ENCODE measurements around the gene POFUT2. TPM values are rescaled to one million over a fixed set of nuclear protein-coding genes. Genes with fewer than 3 reads are reported as not detected.

POFUT2 gene
- total RNA-seq, 2 experiments from 2014 or later = 11.7 to 12.4 TPM

DNA sequence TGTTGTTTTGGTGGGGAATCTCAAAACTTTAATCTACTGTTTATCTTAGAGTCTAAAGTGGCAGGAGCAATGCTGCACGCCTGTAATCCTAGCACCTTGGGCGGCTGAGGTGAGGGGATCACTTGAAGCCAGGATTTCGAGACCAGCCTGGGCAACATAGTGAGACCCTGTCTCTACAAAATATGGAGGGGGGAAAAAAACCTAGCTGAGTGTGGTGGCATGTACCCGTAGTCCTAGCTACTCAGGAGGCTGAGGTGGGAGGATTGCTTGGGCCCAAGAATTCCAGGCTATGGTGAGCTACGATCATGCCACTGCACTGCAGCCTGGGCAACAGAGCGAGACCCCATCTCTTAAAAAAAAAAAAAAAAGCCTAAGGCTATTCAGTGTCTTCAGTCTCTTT lies 38.1 kb downstream of the POFUT2 start:
- no peak for ATAC-seq
- H3K4me3 Mint-ChIP-seq = no peak overlapping the region
- no peaks in the 10 kb centered on the region for H3K4me1 Mint-ChIP-seq (ENCODE audit: low read depth)
- no peak for DNase-seq
- intact Hi-C loops (cut with micrococcal nuclease) = no loop called here
- no peaks in the 10 kb centered on the region for H3K9me3 Mint-ChIP-seq
- H3K27me3 Mint-ChIP-seq = no peaks in the 10 kb centered on the region
- ChIA-PET POLR2A (no interaction called here), CTCF (no interaction called here)
- no peak overlapping the region for H3K27ac Mint-ChIP-seq
- TF ChIP-seq CTCF (IDR thresholded peaks at IDR 0.05) = no peak
- H3K36me3 Mint-ChIP-seq (ENCODE audit: low read depth) = no peaks in the 10 kb centered on the region

DNA sequence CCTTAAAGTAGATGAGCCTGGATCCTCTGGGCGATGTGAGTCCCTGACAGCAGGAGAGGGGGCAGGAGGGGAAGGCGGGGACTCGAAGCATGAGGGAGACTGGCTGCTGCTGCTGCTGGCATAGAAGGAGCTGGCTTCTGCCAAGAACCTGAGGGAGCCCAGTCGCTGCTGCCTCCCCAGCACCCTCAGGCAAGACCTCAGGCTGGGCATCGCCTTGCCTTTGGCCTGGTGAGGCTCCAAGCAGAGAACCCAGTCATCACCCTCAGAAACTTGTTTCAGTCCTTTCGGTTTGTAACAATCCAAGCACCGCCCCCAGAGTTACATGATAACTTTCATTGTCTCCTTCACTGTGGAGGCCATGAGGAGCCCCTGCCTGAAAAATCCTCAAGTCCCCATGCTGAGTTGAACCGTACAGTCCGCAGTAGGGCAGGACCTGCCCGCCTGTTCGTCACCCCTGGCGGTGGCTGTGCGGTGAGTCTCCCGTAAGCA lies 38.8 kb downstream of the POFUT2 start:
- H3K27ac Mint-ChIP-seq = no peak overlapping the region
- no peaks in the 10 kb centered on the region for H3K36me3 Mint-ChIP-seq (ENCODE audit: low read depth)
- DNase-seq (no peak), ATAC-seq (no peak)
- no peak overlapping the region for H3K4me3 Mint-ChIP-seq
- no peaks in the 10 kb centered on the region for H3K9me3 Mint-ChIP-seq
- no peaks in the 10 kb centered on the region for H3K4me1 Mint-ChIP-seq (ENCODE audit: low read depth)
- CTCF ChIA-PET = interaction anchor here (1.3 to 1.4 kb wide), 2 partner anchors 14 to 15 kb away, joined by 3 read pairs; no protein-coding TSS in a partner anchor
- intact Hi-C loops (cut with micrococcal nuclease) = no loop called here
- H3K27me3 Mint-ChIP-seq = no peaks in the 10 kb centered on the region
- POLR2A ChIA-PET = no interaction called here
- TF ChIP-seq CTCF (IDR thresholded peaks at IDR 0.05) = no peak

- TF ChIP-seq CTCF (IDR thresholded peaks at IDR 0.05) = no peak
- intact Hi-C loops (cut with micrococcal nuclease) = no loop called here
- DNase-seq (no peak), ATAC-seq (no peak)
- Mint-ChIP-seq H3K9me3 (peaks cover 4% of the 10 kb centered on the region), H3K27me3 (no peaks in the 10 kb centered on the region), H3K27ac (no peak overlapping the region), H3K4me1 (ENCODE audit: low read depth) (no peaks in the 10 kb centered on the region), H3K4me3 (no peak overlapping the region), H3K36me3 (ENCODE audit: low read depth) (peaks cover 2% of the 10 kb centered on the region)
- ChIA-PET POLR2A (interaction anchor here (1.1 kb wide), 1 partner anchor 9 kb away, joined by 3 read pairs; no protein-coding TSS in a partner anchor), CTCF (interaction anchor here (1.3 to 1.4 kb wide), 2 partner anchors 14 to 15 kb away, joined by 3 read pairs; no protein-coding TSS in a partner anchor)
These were observed 39.3 kb downstream of the POFUT2 start for GRCh38 chr21:45248301-45248892.

GRCh38 chr21:45246386-45247320 lies 41.0 kb downstream of the POFUT2 start:
- Mint-ChIP-seq H3K9me3 (peaks cover 7% of the 10 kb centered on the region), H3K4me3 (no peak overlapping the region), H3K27me3 (no peaks in the 10 kb centered on the region), H3K27ac (no peak overlapping the region), H3K4me1 (ENCODE audit: low read depth) (no peaks in the 10 kb centered on the region), H3K36me3 (ENCODE audit: low read depth) (peaks cover 3% of the 10 kb centered on the region)
- ChIA-PET POLR2A (interaction anchor here (1.1 kb wide), 1 partner anchor 11 kb away, joined by 3 read pairs; no protein-coding TSS in a partner anchor), CTCF (no interaction called here)
- DNase-seq (no peak), ATAC-seq (no peak)
- intact Hi-C loops (cut with micrococcal nuclease) = no loop called here
- TF ChIP-seq CTCF (IDR thresholded peaks at IDR 0.05) = no peak
